ENCODE data around the gene S1PR2.

The S1PR2 gene

GRCh38 chr19:10211691-10212090, 19.4 kb downstream of the S1PR2 start:
- no peak for DNase-seq (ENCODE audit: low read depth)
- H3K4me3 ChIP-seq (ENCODE audit: low read depth, low read length) = no peak overlapping the region
- TF ChIP-seq CTCF (IDR thresholded peaks at IDR 0.05; ENCODE audit: insufficient read depth, low read depth, low read length, missing control alignments) = no peak

- no peak for DNase-seq (ENCODE audit: low read depth)
- H3K4me3 ChIP-seq (ENCODE audit: low read depth, low read length) = no peak overlapping the region
- no peak for TF ChIP-seq CTCF (IDR thresholded peaks at IDR 0.05; ENCODE audit: insufficient read depth, low read depth, low read length, missing control alignments)
Observed at GRCh38 chr19:10211061-10211460, 20.1 kb downstream of the S1PR2 start.

- no peak for DNase-seq (ENCODE audit: low read depth)
- H3K4me3 ChIP-seq (ENCODE audit: low read depth, low read length) = no peak overlapping the region
- TF ChIP-seq CTCF (IDR thresholded peaks at IDR 0.05; ENCODE audit: insufficient read depth, low read depth, low read length, missing control alignments) = no peak
Observed at GRCh38 chr19:10209315-10209714, 21.8 kb downstream of the S1PR2 start.

- TF ChIP-seq CTCF (IDR thresholded peaks at IDR 0.05; ENCODE audit: insufficient read depth, low read depth, low read length, missing control alignments) = no peak
- H3K4me3 ChIP-seq (ENCODE audit: low read depth, low read length) = no peak overlapping the region
Observed at GRCh38 chr19:10207026-10207425, 24.1 kb downstream of the S1PR2 start.

GRCh38 chr19:10206226-10206885, 24.8 kb downstream of the S1PR2 start:
- H3K4me3 ChIP-seq (ENCODE audit: low read depth, low read length) = no peak overlapping the region
- DNase-seq (ENCODE audit: low read depth) = no peak
- TF ChIP-seq CTCF (IDR thresholded peaks at IDR 0.05; ENCODE audit: insufficient read depth, low read depth, low read length, missing control alignments) = no peak

More at GRCh38 chr19:10207026-10207425, 24.1 kb downstream of the S1PR2 start:
- no peak for DNase-seq (ENCODE audit: low read depth)

- no peak for DNase-seq (ENCODE audit: low read depth)
- TF ChIP-seq CTCF (IDR thresholded peaks at IDR 0.05; ENCODE audit: insufficient read depth, low read depth, low read length, missing control alignments) = no peak
- no peak overlapping the region for H3K4me3 ChIP-seq (ENCODE audit: low read depth, low read length)
Observed at GRCh38 chr19:10205636-10206035, 25.5 kb downstream of the S1PR2 start.

GRCh38 chr19:10203686-10204085, 27.4 kb downstream of the S1PR2 start:
- DNase-seq (ENCODE audit: low read depth) = no peak
- TF ChIP-seq CTCF (IDR thresholded peaks at IDR 0.05; ENCODE audit: insufficient read depth, low read depth, low read length, missing control alignments) = no peak
- H3K4me3 ChIP-seq (ENCODE audit: low read depth, low read length) = no peak overlapping the region

Measured in GM12865 (cell line).